HG03460 (cell line): Measurements from ENCODE around the gene TOR4A.
"Not testable (repeated sequence)": the region's sequence is repeated elsewhere in the genome, so short reads cannot be mapped to it uniquely, and the experiment has no call there.

Experiments
- ATAC-seq: cut with Tn5 transposase; IDR thresholded peaks from one replicate; pipeline ENCODE4 v1.9.1; 2021; ENCODE audit not compliant: unreplicated experiment

Gene TOR4A

DNA sequence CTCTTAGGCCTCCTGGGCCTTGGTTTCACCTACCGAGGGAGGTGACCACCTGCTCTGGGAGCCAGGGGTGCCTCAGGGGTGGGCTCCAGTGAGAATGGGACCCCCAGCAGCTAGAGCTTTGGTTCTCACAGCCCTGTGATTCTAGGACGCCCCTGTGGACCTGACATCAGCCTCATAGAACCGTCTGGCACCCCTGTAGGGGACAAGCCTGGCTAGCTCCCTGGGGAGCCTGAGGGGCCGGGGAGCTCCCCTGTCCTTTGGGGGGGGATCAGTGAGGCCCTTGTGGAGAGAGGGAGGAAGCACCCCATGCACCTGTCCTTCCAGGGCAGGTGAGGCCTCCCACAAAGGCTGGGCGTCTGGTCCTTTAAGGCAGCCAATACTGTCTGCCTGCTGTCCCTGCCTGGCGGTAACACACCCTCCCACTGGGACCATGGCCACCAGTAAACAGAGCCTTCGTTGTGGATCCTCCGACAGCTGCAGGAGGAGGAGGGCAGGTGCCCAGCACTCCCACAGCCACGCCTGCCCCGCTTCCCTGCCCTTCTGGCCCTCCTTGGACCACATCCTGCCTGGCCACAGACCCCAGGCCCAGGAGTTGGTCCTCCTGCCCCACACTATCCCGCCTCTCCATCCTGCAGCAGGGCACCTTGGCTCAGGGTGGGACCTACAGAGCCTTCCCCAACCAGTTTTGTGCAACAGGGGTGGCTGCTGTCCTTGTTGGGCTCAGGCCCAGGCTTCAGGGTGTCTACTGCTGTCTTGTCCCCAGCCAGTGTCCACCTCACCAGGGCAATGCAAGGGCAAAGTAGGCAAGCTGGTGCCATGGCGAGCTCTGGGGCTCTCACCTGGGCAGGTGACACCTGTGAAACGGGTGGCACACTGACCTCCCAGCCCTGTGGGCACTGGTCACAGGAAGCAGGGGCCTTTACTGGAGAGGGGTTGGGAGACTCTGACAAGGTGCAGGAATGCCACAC is 39.5 kb upstream of the TOR4A start:
- no peak for ATAC-seq

DNA sequence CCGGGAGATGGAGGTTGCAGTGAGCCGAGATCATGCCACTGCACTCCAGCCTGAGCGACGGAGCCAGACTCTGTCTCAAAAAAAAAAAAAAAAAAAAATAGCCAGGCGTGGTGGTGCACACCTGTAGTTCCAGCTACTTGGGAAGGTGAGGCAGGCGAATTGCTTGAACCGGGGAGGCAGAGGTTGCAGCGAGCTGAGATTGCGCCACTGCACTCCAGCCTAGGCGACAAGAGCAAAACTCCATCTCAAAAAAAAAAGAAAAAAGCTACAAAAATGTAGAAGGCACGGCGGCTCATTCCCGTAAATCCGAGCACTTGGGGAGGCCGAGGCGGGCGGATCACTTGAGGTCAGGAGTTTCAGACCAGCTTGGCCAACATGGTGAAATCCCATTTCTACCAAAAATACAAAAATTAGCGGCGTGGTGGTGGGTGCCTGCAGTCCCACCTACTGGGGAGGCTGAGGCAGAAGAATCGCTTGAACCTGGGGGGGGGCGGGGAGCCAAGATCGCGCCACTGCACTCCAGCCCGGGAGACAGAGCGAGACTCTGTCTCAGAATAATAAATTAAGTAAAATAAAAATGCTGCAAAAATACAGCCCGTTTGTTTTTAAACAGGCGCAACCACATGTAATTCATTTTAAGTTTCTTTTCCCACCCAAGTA is 37.9 kb upstream of the TOR4A start:
- ATAC-seq = not testable (repeated sequence)

DNA sequence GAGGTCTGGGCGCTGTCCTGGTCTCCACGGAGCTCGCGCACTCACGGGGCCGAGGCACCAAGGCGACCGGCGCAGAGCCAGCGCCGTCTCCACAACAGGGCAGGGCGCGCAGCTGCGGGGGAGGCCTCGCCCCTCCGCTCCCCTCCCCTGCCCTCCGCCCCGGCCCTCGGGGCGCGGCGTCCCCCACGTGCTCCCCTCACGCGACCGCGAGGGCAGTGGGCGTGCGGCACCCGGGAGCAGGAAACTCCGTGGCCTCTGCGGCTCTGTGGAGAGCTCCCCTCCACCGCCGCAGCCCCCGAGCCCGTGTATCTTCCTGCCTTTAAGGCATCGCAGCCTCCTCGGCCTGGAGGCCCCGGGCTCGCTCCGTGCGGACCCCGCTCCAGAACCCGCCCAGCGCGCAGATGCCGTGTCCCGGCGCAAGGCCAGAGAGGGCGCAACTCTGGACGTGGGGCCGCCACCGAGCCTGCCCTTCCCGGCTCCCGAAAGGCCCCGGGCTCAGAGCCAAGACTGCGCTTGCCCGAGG is 37.1 kb upstream of the TOR4A start:
- ATAC-seq = peak; percentile 23

DNA sequence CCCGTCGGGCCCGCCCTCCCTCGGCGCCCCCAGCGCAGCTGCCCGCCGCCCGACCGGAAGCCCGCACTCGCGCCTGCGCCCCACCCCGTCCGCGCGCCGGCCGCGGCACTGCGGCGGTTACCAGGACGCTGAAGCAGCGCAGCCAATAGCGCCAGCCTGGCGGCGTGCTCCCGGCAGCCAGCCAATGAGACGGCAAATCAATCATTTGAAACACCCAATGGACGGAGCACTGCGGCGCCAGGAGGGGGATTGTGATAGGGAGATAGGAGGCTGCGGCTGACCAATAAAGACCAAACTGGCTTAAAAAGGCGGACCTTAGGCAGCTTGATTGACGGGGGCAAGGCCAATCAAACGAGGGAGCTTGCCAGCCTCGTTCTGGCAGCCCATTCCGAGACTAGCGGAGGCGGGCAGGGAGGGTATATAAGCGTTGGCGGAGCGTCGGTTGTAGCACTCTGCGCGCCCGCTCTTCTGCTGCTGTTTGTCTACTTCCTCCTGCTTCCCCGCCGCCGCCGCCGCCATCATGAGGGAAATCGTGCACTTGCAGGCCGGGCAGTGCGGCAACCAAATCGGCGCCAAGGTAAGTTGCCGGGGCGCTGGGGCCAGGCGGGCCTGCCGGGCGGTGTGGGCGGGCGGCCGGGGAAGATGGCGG is 36.6 kb upstream of the TOR4A start, which contains the start of gene TUBB4B:
Gene TUBB4B (plus strand): TSS at position 447 of the 649 bp plus-strand sequence. CDS start 74 bp downstream, at position 521.
- peak; percentile 67 for ATAC-seq

DNA sequence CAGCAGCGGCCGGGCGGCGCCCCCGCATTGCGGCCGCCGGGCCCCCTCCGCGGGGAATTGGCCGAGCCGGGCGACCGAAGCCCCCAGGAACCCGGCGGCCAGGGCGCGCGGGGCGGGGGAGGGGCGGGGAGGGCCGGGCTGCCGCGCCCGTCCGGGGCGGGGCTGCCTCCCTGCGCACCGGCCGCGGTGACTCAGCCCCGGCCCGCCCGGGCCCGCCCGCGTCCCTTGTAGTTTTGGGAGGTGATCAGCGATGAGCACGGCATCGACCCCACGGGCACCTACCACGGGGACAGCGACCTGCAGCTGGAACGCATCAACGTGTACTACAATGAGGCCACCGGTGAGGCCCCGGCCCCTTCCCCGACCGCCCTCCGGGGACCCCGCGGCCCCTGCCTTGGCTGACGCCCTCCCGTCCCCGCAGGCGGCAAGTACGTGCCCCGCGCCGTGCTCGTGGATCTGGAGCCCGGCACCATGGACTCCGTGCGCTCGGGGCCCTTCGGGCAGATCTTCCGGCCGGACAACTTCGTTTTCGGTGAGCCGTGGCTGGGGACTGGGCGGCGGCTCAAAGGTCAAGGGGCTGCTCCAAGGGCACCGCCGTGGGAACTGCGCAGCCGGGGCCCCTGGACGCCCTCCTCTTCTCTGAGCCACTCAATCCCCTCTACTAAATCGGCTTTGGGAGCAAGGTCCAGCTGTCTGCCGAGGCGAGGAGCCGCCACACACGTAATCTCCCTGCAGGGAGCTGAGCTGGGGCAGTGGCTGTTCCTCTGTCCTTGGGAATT is 35.8 kb upstream of the TOR4A start:
- ATAC-seq = peak; percentile 2

DNA sequence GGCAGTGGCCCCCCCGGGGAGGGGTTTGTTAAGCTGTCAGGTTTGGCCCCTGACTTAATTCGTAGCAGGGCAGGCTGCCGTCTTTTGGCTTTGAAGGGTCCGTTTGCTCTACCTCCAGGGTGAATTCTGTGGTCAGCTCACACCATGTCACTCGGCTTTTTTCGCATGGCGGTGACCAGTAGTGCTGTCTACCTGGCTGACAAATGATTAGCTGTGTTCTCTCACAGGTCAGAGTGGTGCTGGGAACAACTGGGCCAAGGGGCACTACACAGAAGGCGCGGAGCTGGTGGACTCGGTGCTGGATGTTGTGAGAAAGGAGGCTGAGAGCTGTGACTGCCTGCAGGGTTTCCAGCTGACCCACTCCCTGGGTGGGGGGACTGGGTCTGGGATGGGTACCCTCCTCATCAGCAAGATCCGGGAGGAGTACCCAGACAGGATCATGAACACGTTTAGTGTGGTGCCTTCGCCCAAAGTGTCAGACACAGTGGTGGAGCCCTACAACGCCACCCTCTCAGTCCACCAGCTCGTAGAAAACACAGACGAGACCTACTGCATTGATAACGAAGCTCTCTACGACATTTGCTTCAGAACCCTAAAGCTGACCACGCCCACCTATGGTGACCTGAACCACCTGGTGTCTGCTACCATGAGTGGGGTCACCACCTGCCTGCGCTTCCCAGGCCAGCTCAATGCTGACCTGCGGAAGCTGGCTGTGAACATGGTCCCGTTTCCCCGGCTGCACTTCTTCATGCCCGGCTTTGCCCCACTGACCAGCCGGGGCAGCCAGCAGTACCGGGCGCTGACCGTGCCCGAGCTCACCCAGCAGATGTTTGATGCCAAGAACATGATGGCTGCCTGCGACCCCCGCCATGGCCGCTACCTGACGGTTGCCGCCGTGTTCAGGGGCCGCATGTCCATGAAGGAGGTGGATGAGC is 35.0 kb upstream of the TOR4A start:
- ATAC-seq = no peak

DNA sequence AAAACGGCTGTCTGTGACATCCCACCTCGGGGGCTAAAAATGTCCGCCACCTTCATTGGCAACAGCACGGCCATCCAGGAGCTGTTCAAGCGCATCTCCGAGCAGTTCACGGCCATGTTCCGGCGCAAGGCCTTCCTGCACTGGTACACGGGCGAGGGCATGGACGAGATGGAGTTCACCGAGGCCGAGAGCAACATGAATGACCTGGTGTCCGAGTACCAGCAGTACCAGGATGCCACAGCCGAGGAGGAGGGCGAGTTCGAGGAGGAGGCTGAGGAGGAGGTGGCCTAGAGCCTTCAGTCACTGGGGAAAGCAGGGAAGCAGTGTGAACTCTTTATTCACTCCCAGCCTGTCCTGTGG is 34.3 kb upstream of the TOR4A start:
- not testable (repeated sequence) for ATAC-seq

DNA sequence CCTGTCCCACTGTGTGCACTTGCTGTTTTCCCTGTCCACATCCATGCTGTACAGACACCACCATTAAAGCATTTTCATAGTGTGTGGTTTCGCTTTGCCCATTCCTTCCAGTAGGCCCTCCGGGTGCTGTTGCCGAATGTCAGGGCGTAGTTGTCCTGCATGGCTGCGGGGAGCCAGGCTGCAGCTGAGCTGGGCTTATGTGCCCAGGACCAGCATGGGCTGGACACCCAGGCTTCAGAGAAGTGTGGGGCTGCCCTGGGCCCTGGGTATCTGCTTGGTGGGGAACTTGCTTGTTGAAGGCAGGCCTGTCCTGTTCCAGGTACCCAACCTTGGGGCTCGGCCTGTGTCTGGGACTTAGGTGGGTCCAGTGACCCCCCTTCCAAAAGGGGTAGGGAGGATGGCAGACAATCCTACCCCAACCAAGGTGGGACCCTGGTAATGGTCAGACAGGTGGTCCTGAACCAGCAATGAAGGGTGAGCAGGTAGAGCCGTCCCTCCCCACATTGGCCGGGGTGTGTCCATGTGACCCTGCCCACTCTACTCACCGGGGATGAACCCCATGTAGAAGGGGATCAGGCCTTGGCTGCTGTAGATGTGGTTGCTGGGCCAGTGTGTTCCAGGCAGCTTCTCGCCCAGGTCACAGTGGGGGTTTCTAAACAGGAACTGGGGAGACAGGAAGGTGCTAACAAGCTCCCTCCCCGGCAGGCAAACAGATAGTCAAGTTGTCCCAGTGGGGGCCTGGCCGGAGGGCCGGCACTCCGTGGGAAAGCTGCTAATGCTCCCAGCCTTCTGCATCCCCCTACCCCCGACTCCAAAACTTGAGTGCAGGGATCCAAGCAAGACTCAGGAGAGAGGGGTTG is 33.7 kb upstream of the TOR4A start:
- ATAC-seq = no peak

DNA sequence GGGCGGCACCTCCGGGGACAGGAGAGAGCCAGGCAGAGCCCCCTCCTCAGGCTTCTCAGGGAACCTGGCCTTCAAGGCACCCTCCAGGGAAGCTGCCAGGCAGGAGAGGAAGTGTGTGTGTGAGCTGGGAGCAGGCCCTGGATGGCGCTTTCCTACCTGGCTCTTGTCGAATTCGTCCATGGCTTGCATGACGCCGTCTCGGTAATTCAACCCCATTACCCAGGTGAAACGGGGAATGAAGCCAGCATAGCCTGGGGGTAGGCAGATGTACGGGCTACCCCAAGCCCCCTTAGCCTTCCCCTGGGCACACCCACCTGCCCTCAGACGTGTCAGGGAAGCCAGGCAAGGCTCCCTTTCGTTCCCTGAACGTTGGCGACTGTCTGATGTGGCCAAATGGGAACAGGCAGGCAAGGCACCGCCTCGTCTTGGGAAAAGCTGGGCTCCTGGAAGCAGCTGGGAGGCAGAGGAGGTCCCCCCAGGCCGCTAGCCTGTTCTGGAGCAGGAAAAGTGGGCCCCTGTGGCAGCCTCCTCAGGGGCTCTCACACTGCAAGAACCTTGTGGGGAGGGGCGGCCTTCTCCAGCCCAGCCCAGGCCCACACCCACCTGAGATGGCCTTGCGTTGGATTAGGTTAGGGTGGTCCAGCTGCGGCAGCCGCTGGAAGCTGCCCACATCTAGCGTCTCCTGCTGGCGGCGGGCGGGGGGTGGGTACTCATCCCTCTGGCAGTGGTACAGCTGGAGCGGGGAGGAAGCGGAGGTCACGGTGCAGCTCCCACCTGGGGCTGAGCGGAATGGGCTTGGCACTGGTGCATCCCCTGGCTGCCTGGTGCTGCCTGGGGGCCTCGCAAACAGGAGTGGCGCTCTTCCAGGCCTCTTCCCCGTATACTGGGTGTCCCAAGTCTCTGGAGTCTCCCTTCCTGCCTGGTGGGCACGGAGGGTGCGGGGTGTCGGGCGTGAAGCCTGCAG is 32.8 kb upstream of the TOR4A start:
- no peak for ATAC-seq

DNA sequence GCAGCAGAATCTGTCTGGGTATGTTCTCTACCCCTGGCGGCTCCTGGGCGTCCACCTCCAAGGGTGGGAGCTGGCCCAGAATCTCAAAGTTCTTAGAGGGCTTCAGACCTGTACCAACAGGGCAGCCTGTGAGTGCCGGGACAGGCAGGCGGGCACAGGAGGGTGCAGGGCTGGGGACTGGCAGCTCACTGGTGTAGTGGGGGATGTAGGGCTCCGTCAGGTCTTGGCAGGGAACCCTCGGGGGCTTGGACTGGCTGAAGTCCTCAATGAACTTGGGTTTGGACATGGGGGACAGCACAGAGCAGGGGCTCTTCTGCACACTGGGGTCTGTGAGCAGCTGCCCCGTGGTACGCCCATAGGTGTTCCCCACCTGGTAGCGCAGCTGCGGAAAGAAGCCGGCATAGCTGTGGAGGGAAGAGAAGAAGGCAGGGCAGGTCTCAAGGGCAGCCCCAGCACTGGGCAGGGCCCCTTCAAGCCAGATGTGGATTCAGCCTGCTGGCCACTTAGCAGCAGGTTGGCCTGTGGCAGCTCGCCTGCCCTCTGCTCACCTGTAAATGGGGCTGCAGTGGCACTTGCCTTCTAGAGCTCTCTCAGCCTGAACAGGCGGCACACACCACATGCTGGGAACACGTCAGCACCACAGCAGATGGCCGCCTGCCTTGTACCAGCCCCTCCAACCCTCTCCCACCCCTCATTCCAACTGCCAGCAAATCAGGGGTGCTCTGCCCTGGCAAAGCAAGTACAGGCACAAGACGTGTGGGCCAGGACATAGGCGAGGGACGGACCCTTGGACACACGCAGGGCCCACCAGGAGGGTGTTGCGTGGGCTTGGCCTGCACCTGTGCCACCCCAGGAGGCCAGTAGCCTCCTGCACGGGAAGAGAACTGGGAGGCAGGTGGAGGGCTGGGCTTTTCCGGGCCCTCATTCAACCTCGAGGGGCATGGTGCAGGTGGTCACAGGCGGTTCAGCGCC is 31.8 kb upstream of the TOR4A start:
- no peak for ATAC-seq

DNA sequence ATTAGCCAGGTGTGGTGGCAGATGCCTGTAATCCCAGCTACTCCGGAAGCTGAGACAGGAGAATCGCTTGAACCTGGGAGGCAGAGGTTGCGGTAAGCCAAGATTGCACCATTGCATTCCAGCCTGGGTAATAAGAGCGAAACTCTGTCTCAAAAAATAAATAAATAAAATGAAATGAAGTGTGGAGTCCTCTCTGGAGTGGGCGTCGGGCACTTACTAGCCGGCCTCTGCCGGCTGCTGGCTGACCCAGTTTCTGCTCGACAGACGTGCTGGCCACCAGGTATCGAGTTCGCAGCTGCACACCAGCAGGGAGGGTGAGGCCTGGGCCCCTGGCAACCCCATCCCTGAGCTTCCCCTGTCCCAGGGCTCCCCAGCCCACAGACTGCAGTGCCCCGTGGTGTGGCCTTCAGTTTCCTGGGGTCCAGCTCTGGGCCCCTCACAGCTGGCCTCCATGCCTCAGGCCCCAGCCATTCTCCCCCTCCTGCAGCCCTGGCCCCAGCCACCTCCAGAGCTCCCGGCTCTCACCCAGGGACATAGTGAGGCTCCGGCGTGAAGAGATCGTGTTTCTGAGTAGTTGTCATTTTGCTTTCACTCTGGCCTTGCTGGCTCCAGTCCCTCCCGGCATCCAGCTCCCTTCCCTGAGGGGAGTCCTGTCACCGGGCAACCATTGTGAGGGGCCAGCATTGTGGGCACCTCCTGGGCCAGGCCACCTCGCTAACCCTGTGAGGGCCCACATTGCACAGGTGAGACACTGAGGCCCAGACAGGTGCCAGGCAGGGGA is 30.2 kb upstream of the TOR4A start:
- no peak for ATAC-seq

DNA sequence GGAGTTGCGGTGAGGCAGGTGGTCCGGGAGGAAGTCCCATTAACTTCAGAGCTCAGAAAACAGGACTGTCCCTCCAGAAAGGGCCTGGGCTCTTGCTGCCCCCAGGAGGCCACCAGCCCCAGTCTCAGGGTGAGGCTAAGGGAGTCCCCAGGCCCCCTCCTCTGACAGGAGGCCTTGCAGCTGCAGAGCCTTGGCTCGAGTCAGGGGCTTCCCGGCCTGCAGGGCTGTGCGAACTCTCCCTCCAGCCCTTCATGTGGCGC is 29.7 kb upstream of the TOR4A start:
- no peak for ATAC-seq

DNA sequence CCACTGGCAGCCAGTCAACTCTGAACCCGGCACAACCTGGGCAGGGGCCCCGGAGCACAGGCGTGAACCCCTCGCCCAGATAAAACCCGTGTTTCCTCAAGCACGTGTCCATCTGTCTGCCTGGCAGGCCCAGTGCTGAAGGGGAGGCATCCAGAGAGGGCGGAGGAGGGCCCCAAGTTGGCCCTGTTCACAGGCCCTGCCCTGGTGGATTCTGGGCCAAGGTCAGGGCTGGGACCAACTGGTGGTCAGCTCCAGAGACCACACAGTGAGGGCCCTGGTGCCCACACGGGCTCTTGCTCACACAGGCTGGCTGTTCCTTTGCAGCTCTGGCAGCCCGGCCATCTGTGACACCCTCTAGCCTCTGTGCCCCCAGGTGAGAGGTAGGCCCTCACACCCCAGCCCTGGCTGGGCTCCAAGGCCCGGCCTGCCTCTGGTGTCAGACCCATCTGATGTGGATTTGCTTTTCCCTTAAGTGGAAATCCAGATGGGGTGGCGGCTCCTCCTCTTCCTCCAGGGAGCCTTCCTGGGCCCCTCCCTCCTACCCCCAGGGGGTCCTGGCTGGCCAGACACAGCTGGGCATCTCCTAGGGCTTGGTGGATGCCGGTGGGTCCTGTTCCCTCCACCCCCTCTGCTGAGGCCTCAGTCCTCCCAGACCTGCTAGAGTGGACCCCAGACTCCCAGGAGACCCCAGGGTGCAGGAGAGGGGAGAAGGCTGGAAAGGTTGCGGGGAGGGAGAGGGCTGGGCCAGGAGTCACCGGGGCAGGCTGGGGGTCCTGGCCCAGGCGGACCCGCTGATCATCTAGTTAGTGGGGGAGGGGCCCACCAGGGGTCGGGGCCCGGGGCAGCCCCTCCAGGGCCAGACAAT is 27.0 kb upstream of the TOR4A start:
- ATAC-seq = no peak

DNA sequence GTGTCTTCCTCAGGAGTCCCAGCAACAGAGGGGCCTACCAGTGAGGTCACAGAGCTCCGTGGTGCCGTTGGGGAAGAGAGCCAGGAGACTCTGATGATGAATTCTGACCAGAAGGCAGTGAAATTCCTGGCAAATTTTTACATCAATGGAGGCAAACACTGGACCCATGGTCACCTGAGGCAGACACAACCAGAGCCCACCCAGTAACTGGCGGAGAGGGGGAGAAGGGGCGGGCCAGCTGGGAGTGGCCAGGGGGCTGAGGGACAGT is 26.4 kb upstream of the TOR4A start, which contains the start of gene STPG3:
Gene STPG3 (plus strand): TSS at position 93 of the 268 bp plus-strand sequence. CDS start 1 bp downstream, at position 94.
- no peak for ATAC-seq
